Vagina (tissue), 2 donors: ENCODE data around the gene P2RY8. TPM values are rescaled to one million over a fixed set of nuclear protein-coding genes. Genes with fewer than 3 reads are reported as not detected.

Source experiments
- DNase-seq, 2 donors: peaks; one replicate each; pipeline ENCODE4 v3.0.0-alpha.2; 2017; ENCODE audit errors: extremely low spot score in 2 of 2
- H3K27ac ChIP-seq: fragments of 200-600 bp; sonication (generic); one replicate; pipeline ENCODE4 v1.5.1; 2019
- H3K27me3 ChIP-seq: fragments of 200-600 bp; sonication (generic); one replicate; pipeline ENCODE4 v1.5.1; 2019
- H3K36me3 ChIP-seq, 2 donors: fragments of 200-600 bp; sonication (generic); one replicate each; pipeline ENCODE4 v1.5.1; 2017 to 2019
- H3K4me1 ChIP-seq: fragments of 200-600 bp; sonication (generic); one replicate; pipeline ENCODE4 v1.5.1; 2019
- H3K4me3 ChIP-seq, 2 donors: fragments of 200-600 bp; sonication (generic); 1 replicate in 1 of 2; 2 replicates in 1 of 2; pipeline ENCODE4 v1.5.1; 2016 to 2019
- H3K9me3 ChIP-seq: fragments of 200-600 bp; sonication (generic); one replicate; pipeline ENCODE4 v1.5.1; 2019
- POLR2A ChIP-seq, 2 donors: fragments of 450-650 bp; IDR thresholded peaks; one replicate each; pipeline ENCODE4 v1.6.1; 2017; ENCODE audit warnings: antibody characterized with exemption in 2 of 2, mild to moderate bottlenecking in 2 of 2, moderate library complexity in 2 of 2
- POLR2AphosphoS5 ChIP-seq, 2 donors: sonication (generic); formaldehyde crosslinking; IDR thresholded peaks; one replicate each; pipeline ENCODE4 v1.9.0; 2017; ENCODE audit warnings: antibody characterized with exemption in 2 of 2, mild to moderate bottlenecking in 2 of 2, low read depth in 1 of 2; ENCODE audit not compliant: insufficient read depth in 1 of 2
- intact Hi-C: fragments of 100-400 bp; cut with DNase I; formaldehyde crosslinking; loops from one replicate; pipeline ENCODE4 v1.15.1; 2023
- total RNA-seq: library from RNA; depleted of rRNA; stranded (reverse); fragments of >200 nt; gene quantifications from one replicate; pipeline ENCODE4 v1.2.3, GENCODE V29; 2016
- TF ChIP-seq, protein P1 (sequence below), 3 experiments: fragments of 450-650 bp in 2 of 3; fragments of 200-600 bp in 1 of 3; sonication (generic) in 1 of 3; IDR thresholded peaks; one replicate each; pipeline ENCODE4 v1.5.1; 2017 to 2019; ENCODE audit warnings: antibody characterized with exemption in 3 of 3, mild to moderate bottlenecking in 2 of 3, moderate library complexity in 2 of 3

Gene P2RY8
- total RNA-seq, 1 donor from 2014 or later: 0.74 TPM

- no peak overlapping the region for H3K27ac ChIP-seq
- H3K36me3 ChIP-seq: no peaks in the 10 kb centered on the region
- peak overlapping the region; percentile 2 to 33 for H3K4me3 ChIP-seq
- H3K4me1 ChIP-seq: no peaks in the 10 kb centered on the region
- TF ChIP-seq, protein P1, sequence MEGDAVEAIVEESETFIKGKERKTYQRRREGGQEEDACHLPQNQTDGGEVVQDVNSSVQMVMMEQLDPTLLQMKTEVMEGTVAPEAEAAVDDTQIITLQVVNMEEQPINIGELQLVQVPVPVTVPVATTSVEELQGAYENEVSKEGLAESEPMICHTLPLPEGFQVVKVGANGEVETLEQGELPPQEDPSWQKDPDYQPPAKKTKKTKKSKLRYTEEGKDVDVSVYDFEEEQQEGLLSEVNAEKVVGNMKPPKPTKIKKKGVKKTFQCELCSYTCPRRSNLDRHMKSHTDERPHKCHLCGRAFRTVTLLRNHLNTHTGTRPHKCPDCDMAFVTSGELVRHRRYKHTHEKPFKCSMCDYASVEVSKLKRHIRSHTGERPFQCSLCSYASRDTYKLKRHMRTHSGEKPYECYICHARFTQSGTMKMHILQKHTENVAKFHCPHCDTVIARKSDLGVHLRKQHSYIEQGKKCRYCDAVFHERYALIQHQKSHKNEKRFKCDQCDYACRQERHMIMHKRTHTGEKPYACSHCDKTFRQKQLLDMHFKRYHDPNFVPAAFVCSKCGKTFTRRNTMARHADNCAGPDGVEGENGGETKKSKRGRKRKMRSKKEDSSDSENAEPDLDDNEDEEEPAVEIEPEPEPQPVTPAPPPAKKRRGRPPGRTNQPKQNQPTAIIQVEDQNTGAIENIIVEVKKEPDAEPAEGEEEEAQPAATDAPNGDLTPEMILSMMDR (IDR thresholded peaks at IDR 0.05): no peak
- TF ChIP-seq POLR2A (IDR thresholded peaks at IDR 0.05): no peak
- TF ChIP-seq POLR2AphosphoS5 (IDR thresholded peaks at IDR 0.05; ENCODE audit: insufficient read depth in 1 of 2, low read depth in 1 of 2): no peak
- DNase-seq: peak in 1 of 2 donors; percentile 69
- H3K27me3 ChIP-seq: no peaks in the 10 kb centered on the region
- no peaks in the 10 kb centered on the region for H3K9me3 ChIP-seq
- intact Hi-C loops: no loop called here
These were observed 1.5 kb downstream of the P2RY8 start for GRCh38 chrX:1535241-1536041.

DNA sequence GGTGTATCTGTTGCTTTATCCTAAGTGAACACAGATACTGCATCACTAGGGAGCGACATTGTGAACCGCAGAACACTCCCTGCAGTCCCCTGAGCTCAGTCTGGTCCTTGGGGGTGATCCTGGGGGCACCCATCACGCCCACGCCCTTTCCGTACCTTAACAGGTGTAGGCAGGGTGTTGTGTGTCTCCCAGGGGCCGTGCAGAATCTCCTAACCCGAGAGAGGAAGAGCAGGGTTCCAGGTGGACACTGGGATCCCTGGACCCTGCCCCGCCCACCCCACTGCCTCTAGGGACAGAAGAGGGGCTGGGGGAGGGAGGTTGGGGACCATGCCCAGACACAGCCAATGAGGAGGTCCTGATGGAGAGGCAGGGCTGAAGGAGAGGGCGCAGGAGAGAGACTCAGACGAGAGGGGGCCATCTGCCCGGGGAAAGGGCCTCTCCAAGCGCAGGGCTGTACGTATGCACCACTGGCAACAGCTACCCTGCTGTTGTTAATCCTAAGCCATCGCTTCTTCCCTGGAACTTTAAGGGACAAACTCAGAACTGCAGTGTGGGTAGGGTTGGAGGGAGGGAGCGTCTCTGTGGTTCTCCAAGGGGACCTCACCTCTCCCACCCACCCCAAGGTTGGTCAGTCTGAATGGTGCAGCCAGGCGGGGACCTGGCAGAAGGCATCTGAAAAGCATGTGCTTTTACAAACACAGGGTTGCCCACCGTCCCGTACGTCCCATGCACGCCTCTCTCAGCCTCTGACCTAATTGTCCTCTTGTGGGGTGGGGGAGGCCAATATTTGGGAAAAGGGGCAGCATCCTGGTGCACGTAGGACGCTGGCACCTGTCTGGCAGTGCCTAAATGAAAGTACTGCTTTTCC, 2.5 kb downstream of the P2RY8 start:
- Histone ChIP-seq H3K36me3 (no peaks in the 10 kb centered on the region), H3K4me1 (no peaks in the 10 kb centered on the region), H3K27me3 (no peaks in the 10 kb centered on the region), H3K27ac (no peak overlapping the region), H3K9me3 (no peaks in the 10 kb centered on the region), H3K4me3 (peak overlapping the region in 1 of 2 donors; percentile 16)
- intact Hi-C loops: no loop called here
- DNase-seq: peak in 1 of 2 donors; percentile 81
- TF ChIP-seq, protein P1 (IDR thresholded peaks at IDR 0.05): no peak
- TF ChIP-seq POLR2AphosphoS5 (IDR thresholded peaks at IDR 0.05; ENCODE audit: insufficient read depth in 1 of 2, low read depth in 1 of 2) (no peak), POLR2A (IDR thresholded peaks at IDR 0.05) (no peak)

DNA sequence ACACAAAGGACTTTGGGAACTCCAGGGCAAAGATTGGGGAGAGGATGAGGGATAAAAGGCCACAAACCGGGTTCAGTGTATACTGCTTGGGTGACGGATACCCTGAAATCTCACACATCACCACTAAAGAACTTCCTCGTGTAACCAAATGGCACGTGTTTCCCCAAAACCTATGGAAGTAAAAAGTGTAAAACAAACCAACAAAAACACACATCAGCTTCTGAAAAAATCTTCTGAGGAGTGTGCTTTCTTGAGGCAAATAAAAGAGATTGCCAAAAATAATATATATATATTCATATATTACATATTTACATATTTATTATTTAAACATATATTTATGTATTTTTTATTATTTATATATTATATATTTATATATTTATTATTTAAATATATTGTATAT, 3.9 kb downstream of the P2RY8 start:
- intact Hi-C loops: no loop called here
- Histone ChIP-seq H3K27ac (no peak overlapping the region), H3K9me3 (no peaks in the 10 kb centered on the region), H3K4me3 (no peak overlapping the region), H3K4me1 (no peaks in the 10 kb centered on the region), H3K27me3 (no peaks in the 10 kb centered on the region), H3K36me3 (no peaks in the 10 kb centered on the region)
- TF ChIP-seq POLR2A (IDR thresholded peaks at IDR 0.05) (no peak), POLR2AphosphoS5 (IDR thresholded peaks at IDR 0.05; ENCODE audit: insufficient read depth in 1 of 2, low read depth in 1 of 2) (no peak)
- TF ChIP-seq, protein P1 (IDR thresholded peaks at IDR 0.05): no peak
- DNase-seq: no peak

GRCh38 chrX:1531096-1531890, 5.7 kb downstream of the P2RY8 start:
- no peaks in the 10 kb centered on the region for H3K4me1 ChIP-seq
- H3K27ac ChIP-seq: no peak overlapping the region
- no peaks in the 10 kb centered on the region for H3K36me3 ChIP-seq
- no peaks in the 10 kb centered on the region for H3K9me3 ChIP-seq
- H3K4me3 ChIP-seq: no peak overlapping the region
- no peaks in the 10 kb centered on the region for H3K27me3 ChIP-seq
- intact Hi-C loops: no loop called here
- no peak for TF ChIP-seq POLR2A (IDR thresholded peaks at IDR 0.05)
- TF ChIP-seq POLR2AphosphoS5 (IDR thresholded peaks at IDR 0.05; ENCODE audit: insufficient read depth in 1 of 2, low read depth in 1 of 2): no peak
- TF ChIP-seq, protein P1 (IDR thresholded peaks at IDR 0.05): no peak
- DNase-seq: peak in 1 of 2 donors; percentile 40
